Activated naive CD4-positive, alpha-beta T cell treated with anti-CD3 and anti-CD28 coated beads, Interleukin-2, amount 50 U/mL, for 24 hours (primary cell): ENCODE data around the gene HOXD1.

Experiments
- H3K27ac Mint-ChIP-seq: one replicate; pipeline ENCODE4 v1.8.0; 2021; ENCODE audit warnings: mild to moderate bottlenecking, mixed read lengths
- H3K27me3 Mint-ChIP-seq: one replicate; pipeline ENCODE4 v1.8.0; 2021; ENCODE audit warnings: mixed read lengths
- H3K36me3 Mint-ChIP-seq: one replicate; pipeline ENCODE4 v1.8.0; 2021; ENCODE audit warnings: mixed read lengths
- H3K4me1 Mint-ChIP-seq: one replicate; pipeline ENCODE4 v1.8.0; 2021; ENCODE audit warnings: mixed read lengths
- H3K4me3 Mint-ChIP-seq: one replicate; pipeline ENCODE4 v1.8.0; 2021; ENCODE audit warnings: mild to moderate bottlenecking, mixed read lengths
- H3K9me3 Mint-ChIP-seq: one replicate; pipeline ENCODE4 v1.8.0; 2021; ENCODE audit warnings: mixed read lengths

Gene HOXD1

DNA sequence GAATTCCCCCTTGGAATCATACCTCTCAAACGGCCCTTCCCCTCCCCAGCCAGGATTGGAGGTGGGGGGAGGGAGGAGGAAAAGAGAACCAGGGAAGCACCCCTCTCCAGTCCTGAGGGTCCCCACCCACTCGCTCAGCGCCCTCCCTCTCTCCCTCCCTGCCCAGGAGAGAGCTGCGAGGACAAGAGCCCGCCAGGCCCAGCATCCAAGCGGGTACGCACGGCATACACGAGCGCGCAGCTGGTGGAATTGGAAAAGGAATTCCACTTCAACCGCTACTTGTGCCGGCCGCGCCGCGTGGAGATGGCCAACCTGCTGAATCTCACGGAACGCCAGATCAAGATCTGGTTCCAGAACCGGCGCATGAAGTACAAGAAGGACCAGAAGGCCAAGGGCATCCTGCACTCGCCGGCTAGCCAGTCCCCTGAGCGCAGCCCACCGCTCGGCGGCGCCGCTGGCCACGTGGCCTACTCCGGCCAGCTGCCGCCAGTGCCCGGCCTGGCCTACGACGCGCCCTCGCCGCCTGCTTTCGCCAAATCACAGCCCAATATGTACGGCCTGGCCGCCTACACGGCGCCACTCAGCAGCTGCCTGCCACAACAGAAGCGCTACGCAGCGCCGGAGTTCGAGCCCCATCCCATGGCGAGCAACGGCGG, 17.0 kb upstream of the HOXD1 start:
- H3K27ac Mint-ChIP-seq, result no peak overlapping the region
- peaks cover 60% of the 10 kb centered on the region for H3K27me3 Mint-ChIP-seq
- peaks cover 6% of the 10 kb centered on the region for H3K9me3 Mint-ChIP-seq

DNA sequence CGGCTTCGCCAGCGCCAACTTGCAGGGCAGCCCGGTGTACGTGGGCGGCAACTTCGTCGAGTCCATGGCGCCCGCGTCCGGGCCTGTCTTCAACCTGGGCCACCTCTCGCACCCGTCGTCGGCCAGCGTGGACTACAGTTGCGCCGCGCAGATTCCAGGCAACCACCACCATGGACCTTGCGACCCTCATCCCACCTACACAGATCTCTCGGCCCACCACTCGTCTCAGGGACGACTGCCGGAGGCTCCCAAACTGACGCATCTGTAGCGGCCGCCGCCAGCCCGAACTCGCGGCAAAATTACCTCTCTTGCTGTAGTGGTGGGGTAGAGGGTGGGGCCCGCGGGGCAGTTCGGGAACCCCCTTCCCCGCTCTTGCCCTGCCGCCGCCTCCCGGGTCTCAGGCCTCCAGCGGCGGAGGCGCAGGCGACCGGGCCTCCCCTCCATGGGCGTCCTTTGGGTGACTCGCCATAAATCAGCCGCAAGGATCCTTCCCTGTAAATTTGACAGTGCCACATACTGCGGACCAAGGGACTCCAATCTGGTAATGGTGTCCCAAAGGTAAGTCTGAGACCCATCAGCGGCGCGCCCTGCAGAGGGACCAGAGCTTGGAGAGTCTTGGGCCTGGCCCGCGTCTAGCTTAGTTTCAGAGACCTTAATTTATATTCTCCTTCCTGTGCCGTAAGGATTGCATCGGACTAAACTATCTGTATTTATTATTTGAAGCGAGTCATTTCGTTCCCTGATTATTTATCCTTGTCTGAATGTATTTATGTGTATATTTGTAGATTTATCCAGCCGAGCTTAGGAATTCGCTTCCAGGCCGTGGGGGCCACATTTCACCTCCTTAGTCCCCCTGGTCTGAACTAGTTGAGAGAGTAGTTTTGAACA, 16.2 kb upstream of the HOXD1 start:
- Mint-ChIP-seq H3K36me3 (no peaks in the 10 kb centered on the region), H3K4me1 (peaks cover 11% of the 10 kb centered on the region), H3K4me3 (no peak overlapping the region), H3K27me3 (peaks cover 59% of the 10 kb centered on the region), H3K9me3 (peaks cover 2% of the 10 kb centered on the region), H3K27ac (no peak overlapping the region)

More for the DNA sequence above, 17.0 kb upstream of the HOXD1 start:
- Mint-ChIP-seq H3K4me3 (no peak overlapping the region), H3K4me1 (peaks cover 11% of the 10 kb centered on the region), H3K36me3 (no peaks in the 10 kb centered on the region)

DNA sequence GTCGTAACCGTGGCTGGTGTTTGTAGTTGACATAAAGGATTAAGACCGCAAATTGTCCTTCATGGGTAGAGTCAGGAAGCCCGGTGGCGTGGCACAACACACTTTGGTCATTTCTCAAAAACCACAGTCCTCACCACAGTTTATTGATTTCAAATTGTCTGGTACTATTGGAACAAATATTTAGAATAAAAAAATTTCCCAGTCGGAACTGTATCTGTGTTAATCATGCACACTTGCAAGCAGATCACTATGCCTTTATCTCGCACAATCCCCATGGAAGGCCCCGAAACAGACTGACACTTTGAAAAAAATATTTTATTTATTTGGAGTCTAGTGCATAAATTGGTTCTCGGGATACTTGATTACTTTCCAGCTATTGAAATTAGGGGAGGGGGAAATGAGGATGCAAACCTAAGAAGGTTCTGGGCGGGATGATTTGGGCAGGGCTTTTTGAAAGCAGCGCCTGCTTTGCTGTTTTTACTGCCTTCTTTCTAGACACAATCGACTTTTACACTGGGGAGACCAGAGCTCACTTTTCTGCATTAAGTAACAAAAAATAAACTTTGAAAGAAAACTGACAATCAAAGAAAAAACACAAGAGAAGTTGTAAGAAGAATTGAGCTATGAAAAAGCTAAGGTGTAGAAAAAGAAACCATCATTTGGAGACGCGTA, 15.4 kb upstream of the HOXD1 start:
- no peaks in the 10 kb centered on the region for H3K36me3 Mint-ChIP-seq
- no peak overlapping the region for H3K27ac Mint-ChIP-seq
- peaks cover 55% of the 10 kb centered on the region for H3K27me3 Mint-ChIP-seq
- peaks cover 11% of the 10 kb centered on the region for H3K4me1 Mint-ChIP-seq
- H3K9me3 Mint-ChIP-seq, result no peaks in the 10 kb centered on the region
- H3K4me3 Mint-ChIP-seq, result no peak overlapping the region

DNA sequence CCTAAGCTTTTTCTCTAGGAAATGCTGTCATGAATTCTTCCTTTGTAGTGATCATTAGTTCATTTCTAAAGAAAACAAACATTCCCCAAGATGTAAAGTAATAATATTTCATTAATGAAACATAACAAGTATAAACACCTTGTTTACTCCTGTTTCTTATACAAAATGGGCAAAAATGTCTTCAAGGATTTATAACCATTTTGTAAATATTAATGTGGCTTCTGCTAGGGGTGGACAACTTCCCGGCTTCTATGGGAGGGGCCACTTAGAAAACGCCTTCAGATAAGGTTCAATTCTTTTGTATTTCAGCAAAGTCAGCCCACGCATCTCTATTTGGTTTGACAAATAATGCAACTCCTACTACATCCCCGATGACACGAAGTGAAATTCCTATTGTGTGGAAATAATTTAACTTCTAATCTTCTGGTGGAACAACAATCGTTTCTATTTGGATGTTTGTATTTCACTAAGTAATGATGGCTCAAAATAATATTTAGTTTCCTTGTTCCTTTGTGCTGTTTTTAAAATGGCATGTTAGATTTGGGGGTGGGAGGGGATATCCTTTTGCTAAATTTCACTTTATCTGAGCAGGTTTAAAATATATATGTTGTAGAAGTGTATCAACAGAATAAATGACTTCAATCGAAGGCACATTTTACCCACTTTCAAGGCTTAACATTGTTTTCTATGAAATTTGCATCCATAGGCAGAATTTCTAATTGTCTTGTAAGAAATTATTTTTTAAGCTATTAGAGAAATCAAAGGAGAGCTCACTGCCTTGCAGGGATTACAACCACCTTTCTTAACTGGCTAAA, 14.7 kb upstream of the HOXD1 start:
- Mint-ChIP-seq H3K4me3 (no peak overlapping the region), H3K36me3 (no peaks in the 10 kb centered on the region), H3K27me3 (peaks cover 58% of the 10 kb centered on the region), H3K4me1 (peaks cover 11% of the 10 kb centered on the region), H3K27ac (no peak overlapping the region), H3K9me3 (no peaks in the 10 kb centered on the region)

- no peaks in the 10 kb centered on the region for H3K36me3 Mint-ChIP-seq
- peaks cover 11% of the 10 kb centered on the region for H3K4me1 Mint-ChIP-seq
- H3K4me3 Mint-ChIP-seq, result no peak overlapping the region
- H3K27ac Mint-ChIP-seq, result no peak overlapping the region
- H3K9me3 Mint-ChIP-seq, result no peaks in the 10 kb centered on the region
- H3K27me3 Mint-ChIP-seq, result peaks cover 62% of the 10 kb centered on the region
Measured at GRCh38 chr2:176174382-176174823, 14.1 kb upstream of the HOXD1 start.

GRCh38 chr2:176174824-176175708, 13.4 kb upstream of the HOXD1 start:
- peaks cover 11% of the 10 kb centered on the region for H3K4me1 Mint-ChIP-seq
- H3K27me3 Mint-ChIP-seq, result peaks cover 62% of the 10 kb centered on the region
- no peaks in the 10 kb centered on the region for H3K36me3 Mint-ChIP-seq
- no peak overlapping the region for H3K4me3 Mint-ChIP-seq
- no peaks in the 10 kb centered on the region for H3K9me3 Mint-ChIP-seq
- no peak overlapping the region for H3K27ac Mint-ChIP-seq

- Mint-ChIP-seq H3K4me3 (no peak overlapping the region), H3K27ac (no peak overlapping the region), H3K36me3 (no peaks in the 10 kb centered on the region), H3K27me3 (peaks cover 67% of the 10 kb centered on the region), H3K9me3 (no peaks in the 10 kb centered on the region), H3K4me1 (peaks cover 11% of the 10 kb centered on the region)
Measured at GRCh38 chr2:176175709-176176607, 12.5 kb upstream of the HOXD1 start.

DNA sequence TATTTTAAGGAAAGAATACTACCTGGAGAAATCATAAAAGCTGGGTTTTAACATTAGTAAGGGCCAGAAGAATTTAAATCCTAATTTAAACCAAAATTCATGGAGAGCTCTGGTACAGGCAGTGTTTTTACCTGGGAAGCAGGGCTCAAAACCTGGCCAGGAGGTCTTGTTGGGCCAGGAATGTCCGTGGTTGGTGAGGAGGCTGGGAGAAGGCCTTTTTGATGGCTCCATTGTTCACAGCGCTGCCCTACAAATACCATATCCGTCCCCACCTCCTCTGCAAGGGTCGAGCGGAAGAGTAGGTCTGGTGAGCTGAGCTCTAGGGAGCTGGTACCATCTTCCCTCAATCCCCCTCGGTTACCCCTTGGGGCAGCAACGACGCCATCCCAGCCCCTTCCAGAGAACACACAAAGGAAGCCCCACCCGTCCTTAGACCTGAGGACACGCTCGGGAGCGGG, 10.9 kb upstream of the HOXD1 start:
- Mint-ChIP-seq H3K4me3 (no peak overlapping the region), H3K27me3 (peaks cover 66% of the 10 kb centered on the region), H3K27ac (no peak overlapping the region), H3K4me1 (peaks cover 11% of the 10 kb centered on the region), H3K36me3 (no peaks in the 10 kb centered on the region), H3K9me3 (no peaks in the 10 kb centered on the region)

DNA sequence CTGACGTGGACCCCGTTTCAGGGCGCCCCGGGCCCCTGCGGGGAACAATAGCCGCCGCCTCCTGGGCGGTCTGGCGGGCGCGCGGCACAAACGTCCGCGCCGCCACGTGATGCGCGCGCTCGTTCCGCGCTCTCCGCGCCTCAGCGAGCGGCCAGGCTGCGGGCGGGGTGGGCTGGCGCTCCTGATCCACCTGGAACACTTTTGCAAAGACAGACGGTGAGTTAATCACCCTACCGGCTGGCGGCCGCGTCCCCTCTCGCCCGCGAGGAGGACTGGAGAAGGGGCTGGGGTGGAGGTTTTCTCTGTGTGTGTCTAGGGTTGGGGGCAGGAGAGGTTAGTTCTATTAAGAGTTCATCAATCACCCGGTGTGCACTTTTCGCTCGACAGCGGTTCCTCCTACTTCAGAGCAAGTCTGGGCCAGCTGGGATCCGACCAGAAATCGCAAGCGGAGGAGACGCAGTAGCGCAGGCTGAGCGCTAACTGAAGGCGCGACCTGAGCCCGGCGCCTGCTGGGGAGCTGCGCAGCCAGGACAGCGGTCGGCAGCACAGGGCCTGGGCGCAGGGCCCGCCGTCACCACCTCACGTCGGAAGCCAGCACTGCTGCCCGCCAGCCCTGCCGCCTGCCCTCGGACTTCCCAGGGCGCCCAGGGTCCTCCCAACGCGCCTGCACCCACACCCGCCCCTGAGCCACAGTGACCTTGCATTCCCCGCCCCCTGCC, 10.3 kb upstream of the HOXD1 start:
- H3K4me3 Mint-ChIP-seq, result no peak overlapping the region
- no peaks in the 10 kb centered on the region for H3K9me3 Mint-ChIP-seq

GRCh38 chr2:176178757-176179295, 9.6 kb upstream of the HOXD1 start:
- no peak overlapping the region for H3K27ac Mint-ChIP-seq
- peaks cover 69% of the 10 kb centered on the region for H3K27me3 Mint-ChIP-seq
- no peaks in the 10 kb centered on the region for H3K9me3 Mint-ChIP-seq
- peaks cover 10% of the 10 kb centered on the region for H3K4me1 Mint-ChIP-seq
- no peaks in the 10 kb centered on the region for H3K36me3 Mint-ChIP-seq
- no peak overlapping the region for H3K4me3 Mint-ChIP-seq

More for the DNA sequence above, 10.3 kb upstream of the HOXD1 start:
- Mint-ChIP-seq H3K4me1 (peaks cover 11% of the 10 kb centered on the region), H3K27ac (no peak overlapping the region), H3K27me3 (peaks cover 68% of the 10 kb centered on the region), H3K36me3 (no peaks in the 10 kb centered on the region)

DNA sequence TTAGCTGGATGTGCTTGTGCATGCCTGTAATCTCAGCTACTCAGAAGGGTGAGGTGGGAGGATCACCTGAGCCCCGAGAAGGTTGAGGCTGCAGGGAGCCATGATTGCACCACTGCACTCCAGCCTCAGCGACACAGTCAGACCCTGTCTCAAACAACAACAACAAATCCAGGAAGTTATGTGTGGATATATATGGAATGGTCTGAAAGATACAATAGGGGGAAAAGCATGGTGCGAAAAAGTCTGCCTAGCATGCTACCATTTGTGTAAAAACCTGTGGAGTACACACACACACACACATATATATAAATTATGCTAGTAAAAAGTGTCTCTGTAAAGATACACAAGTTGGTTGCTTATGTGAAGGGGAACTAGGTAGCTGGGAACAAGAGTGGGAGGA, 6.9 kb upstream of the HOXD1 start:
- Mint-ChIP-seq H3K9me3 (peaks cover 6% of the 10 kb centered on the region), H3K27ac (no peak overlapping the region), H3K4me3 (no peak overlapping the region)

GRCh38 chr2:176182671-176183070, 5.8 kb upstream of the HOXD1 start:
- Mint-ChIP-seq H3K36me3 (peaks cover 3% of the 10 kb centered on the region), H3K4me1 (peaks cover 6% of the 10 kb centered on the region), H3K9me3 (peaks cover 6% of the 10 kb centered on the region), H3K4me3 (no peak overlapping the region), H3K27ac (no peak overlapping the region), H3K27me3 (peaks cover 65% of the 10 kb centered on the region)

More for the DNA sequence above, 6.9 kb upstream of the HOXD1 start:
- Mint-ChIP-seq H3K36me3 (peaks cover 3% of the 10 kb centered on the region), H3K27me3 (peaks cover 65% of the 10 kb centered on the region), H3K4me1 (no peaks in the 10 kb centered on the region)

DNA sequence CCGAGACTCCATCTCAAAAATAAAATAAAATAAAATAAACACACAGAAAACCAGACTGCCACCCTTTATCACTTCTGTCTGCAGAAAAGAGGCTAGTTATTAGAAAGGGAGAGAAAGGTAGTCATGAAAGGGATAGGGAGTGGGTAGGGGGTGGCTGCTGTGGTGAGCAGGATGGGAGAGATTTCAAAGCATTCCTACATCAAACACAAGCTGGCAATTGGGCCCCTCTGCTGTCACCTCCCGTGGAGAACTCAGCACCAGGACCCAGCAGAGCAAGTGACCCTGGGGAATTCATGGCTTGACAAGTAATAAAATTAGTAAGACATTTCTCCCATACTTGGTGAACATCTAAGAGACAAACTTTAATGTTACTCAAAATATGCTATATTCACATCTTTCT, 3.7 kb upstream of the HOXD1 start:
- H3K27me3 Mint-ChIP-seq, result peaks cover 61% of the 10 kb centered on the region
- peaks cover 16% of the 10 kb centered on the region for H3K4me1 Mint-ChIP-seq
- H3K9me3 Mint-ChIP-seq, result peaks cover 6% of the 10 kb centered on the region
- H3K27ac Mint-ChIP-seq, result no peak overlapping the region
- H3K4me3 Mint-ChIP-seq, result no peak overlapping the region
- H3K36me3 Mint-ChIP-seq, result peaks cover 4% of the 10 kb centered on the region
